EH (cell line): ENCODE results near the gene FBN3.
"Not testable (repeated sequence)": the region's sequence is repeated elsewhere in the genome, so short reads cannot be mapped to it uniquely, and the experiment has no call there.

Source experiments
- DNase-seq: peaks from one replicate; pipeline ENCODE4 v3.0.0-alpha.2; 2015; ENCODE audit warnings: low read depth

FBN3 gene

DNA sequence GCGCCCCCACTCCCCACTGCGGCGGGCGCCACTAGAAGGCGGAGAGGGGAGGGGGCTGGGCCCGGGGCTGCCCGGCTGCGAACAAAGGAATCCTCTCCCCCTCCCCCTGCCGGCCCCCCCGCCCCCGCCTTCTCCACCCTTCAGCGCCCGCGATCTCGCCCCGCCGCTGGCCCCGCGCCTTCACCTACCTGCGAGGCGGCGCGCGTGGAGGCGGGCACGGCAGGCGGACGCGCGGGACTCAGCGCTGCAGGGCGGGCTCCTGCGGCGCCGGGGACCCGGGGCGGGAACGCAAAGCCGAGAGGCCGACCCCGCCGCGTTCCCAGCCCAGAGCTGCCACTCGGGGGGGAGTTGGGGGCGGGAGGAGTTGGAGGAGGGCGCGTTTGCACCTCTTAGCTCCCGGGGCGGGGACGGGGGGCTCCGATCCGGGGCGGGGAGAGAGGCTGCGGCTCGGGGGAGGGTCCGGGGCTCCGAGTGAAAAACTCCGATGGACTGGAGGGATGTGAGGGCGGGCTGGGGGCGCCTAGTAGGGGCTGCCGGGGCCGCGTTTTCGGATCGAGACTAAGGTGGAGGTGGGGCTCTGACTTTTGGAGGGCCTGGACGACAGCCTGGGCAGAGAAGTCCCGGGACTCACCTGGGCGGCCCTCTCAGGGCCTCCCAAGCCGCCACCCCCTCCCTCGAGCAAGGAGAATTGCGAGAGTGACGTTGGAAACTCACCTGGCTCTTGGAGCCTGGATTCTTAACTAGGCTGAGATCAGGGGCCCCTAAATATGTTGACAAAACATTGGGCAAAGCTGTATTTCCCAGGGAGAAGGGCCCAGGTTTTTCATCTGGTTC, at the start of gene FBN3:
TSS of gene FBN3 (minus strand) at position 332 of the 834 bp plus-strand sequence. CDS start 2,112 bp downstream, outside the sequence.
- DNase-seq, result no peak

DNA sequence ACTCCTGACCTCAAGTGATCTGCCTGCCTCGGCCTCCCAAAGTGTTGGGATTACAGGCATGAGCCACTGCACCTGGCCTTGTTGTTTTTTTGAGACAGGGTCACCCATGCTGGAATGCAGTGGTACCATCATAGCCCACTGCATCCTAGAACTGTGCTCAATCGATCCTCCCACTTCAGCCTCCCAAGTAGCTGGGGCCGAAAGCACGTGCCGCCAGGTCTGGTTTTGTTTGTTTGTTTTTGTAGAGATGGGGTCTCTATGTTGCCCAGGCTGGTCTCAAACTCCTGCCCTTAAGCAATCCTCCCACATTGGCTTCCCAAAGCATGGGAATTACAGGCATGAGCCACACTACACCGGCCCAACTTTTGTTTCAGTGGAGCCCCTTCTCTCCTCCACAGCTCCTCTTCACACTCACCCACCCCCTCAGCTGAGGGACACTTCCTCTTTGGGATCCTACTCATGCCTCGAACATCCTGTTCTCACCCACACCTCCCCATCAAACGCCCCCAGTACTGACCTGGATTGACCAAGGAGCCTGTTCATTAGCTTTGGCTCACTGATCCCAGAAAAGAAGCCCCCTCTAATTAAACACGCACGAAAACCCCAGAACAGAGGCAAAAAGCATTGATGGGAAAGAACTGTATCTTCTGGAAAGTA, 47.0 kb upstream of the FBN3 start:
- DNase-seq, result no peak

DNA sequence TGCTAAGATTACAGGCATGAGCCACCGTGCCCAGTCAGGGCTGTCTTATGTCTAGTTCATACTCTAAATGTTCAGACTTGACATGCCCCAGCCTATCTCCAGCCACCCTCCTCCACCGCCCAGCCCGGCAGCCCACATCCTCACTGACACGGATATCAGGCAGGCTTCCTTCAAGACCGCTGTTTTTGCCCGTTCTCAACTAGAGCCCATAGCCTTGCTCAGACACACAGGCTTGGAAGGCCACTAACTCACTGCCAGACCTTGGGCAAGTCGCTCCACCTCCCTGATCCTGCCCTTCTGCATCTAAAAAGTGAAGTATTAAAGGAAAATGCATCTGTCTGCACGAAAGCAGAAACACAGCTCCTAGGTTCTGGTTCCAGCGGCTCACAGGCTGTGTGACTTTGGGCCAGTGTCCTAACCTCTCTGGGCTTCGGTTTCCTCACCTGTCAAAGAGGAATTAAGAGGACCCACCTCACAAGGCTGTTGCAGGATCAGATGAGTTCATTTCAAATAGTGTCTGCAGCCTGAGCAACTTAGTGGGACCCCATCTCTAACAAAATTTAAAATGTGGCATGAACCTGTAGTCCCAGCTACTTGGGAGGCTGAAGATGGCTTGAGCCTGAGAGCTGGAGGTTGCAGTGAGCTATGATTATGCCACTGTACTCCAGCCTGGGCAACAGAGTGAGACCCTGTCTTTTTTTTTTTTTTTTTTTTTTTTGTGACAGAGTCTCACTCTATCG, 45.3 kb upstream of the FBN3 start:
- DNase-seq, result no peak

DNA sequence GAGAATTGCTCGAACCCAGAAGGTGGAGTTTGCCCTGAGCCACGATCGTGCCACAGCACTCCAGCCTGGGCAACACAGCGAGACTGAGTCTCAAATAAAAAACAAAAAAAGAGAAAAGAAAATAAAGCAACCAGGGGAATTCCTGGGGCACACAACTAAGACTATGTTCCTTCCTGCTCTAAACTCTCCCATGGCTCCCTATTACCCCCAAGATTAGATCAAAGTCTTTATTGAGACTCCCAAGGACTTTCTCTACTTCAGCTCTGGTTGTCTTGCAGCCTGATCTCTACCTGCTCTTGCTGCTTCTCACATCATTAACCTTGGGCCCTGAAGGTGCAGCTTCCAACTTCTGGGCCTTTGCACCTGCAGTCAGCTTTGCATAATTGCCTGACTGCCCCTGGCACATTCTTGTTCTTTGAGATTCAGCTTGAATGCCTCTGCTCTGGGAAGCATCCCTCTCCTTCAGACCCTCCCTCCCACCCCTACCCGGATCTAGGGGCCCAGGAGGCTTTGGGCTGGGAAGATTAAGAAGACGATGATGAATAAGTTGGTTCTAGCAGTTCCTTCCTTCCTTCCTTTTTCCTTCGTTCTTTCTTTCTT, 42.9 kb upstream of the FBN3 start:
- DNase-seq, result no peak

DNA sequence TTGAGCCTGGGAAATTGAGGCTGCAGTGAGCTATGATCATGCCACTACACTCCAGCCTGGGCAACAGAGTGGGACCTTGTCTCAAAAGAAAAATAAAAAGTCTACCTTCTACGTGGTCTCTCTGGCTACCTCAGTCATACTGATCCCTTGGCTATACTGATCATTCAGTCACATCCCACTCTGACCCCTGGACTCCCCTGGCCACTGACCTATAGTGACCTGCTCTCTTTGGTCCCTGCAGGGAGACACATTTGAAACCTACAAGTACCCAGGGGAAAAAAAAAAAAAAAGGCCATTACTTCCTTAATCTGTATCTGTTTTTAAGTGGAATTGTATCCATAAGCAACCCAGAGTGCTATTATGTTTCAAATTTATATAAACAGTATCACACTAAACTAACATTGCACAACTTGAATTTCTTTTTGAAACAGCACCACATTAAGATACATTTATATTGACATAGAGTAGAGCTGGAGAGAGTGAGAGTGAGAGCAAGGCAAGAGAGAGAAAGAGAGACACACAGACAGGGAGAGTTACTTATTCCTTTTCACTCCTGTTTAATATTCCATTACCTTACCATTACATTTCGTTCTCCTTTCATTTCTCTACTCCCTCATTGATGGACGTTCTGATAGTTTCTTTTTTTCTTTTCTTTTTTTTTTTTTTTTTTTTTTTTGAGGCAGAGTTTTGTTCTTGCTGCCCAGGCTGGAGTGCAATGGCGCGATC, 36.1 kb upstream of the FBN3 start:
- no peak for DNase-seq

DNA sequence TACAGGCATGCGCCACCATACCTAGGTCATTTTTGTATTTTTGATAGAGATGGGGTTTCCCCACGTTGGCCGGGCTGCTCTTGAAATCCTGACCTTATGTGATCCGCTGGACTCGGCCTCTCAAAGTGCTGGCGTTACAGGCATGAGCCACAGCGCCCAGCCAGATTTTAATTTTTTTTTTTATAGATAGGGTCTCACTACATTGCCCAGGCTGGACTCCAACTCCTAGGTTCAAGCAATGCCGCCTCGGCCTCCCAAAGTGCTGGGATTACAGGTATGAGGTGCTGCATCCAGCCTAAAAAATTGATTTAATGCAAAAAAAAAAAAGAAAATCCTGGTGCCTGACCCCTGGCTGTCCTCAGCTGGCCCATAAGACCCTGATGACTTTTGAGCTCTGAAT, 34.9 kb upstream of the FBN3 start:
- DNase-seq, result no peak

DNA sequence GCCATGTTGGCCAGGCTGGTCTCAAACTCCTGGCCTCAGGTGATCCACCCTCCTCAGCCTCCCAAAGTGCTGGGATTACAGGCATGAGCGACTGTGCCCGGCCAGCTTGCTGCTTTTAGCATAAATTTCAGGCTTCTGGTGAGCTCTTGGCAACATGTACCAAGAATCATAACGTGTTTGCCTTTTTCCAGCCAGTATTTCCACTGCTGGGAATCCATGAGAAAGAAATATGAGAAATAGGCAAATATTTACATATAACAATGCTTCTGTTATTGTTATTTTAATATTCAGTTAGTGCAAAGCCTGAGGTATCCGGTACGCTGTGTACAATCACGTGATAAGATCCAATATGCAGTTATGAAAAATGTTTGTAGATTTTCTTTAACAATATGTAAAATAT, 30.6 kb upstream of the FBN3 start:
- no peak for DNase-seq

DNA sequence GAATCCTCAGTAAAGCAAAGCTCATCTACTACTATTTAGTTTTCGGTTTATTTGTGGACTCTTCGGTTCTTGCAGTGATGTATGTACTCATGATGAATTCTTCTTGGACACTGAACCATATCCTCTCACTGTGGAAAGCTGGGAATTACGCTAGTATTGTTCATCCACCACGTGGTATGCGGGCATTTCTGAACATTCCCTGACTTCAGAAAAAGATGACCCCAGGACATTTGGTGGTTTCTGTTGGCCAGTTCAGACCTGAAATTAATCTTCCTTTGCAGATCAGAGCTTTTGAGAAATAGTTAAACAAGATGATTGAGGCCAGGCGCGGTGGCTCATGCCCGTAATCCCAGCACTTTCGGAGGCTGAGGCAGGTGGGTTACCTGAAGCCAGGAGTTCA, 25.3 kb upstream of the FBN3 start:
- no peak for DNase-seq

DNA sequence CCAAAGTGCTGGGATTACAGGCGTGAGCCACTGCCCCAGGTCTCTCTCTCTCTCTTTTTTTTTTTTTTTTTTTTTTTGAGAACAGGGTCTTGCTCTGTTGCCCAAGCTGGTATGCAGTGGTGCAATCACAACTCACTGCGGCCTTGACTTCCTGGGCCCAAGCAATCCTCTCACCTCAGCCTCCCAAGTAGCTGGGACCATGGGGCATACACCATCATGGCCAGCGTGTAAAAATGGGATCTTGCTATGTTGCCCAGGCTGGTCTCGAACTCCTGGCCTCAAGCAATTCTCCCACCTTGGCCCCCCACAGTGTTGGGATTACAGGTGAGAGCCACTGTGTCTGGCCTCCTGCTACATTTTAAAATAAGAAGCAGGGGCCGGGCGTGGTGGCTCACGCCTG, 19.1 kb upstream of the FBN3 start:
- DNase-seq, result no peak

DNA sequence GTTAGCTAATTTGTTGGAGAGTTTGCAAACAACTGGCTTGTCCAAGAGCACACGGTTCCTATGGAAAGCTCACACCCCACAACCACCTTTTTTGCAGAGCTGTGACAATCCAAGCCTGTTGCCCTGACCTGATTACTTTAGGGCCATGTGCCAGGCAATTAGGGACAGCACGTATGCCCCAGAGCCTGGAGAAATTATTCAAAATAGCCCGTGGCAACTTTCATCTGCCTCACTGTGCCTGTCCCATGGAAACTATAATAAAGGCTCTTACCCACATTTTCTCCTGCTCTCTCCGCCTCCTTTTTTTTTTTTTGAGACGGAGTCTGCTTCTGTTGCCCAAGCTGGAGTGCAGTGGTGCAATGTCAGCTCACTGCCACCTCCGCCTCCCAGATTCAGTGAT, 18.6 kb upstream of the FBN3 start:
- no peak for DNase-seq

DNA sequence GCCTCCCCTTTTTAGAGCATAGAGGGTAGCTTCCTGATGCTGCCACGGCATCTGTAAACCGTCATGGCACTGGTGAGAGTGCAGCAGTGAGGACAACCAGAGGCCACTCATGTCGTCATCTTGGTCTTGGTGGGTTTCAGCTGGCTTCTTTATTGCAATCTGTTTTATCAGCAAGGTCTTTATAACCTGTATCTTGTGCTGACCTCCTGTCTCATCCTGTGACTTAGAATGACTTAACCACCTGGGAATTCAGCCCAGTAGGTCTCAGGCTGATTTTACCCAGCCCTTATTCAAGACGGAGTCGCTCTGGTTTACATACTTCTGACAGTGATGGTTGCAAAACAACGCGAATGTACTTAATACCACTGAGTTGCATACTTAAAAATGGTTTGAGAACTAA, 14.4 kb upstream of the FBN3 start:
- no peak for DNase-seq

DNA sequence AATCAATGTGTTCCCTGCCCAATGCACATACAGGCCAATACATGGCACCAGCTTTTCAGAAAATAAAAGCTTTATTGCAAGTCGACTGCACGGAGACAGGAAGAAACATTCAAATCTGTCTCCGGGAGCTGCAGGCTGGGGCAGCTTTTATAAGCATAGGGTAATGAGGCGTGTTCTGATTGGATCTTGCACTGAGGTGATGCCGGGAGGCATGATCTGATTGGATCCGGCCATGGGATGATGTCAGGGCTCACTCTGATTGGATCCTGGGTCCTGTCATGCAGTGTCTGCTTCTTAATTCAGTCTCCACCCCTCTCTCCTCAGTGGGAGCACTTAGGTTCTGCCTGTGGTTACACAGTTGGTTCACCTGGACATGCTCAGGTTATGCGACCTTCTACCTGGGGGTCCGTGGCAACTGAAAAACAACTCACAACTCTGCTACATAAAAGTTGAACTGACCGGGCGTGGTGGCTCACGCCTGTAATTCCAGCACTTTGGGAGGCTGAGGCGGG, 11.8 kb upstream of the FBN3 start:
- peak; percentile 42 for DNase-seq

DNA sequence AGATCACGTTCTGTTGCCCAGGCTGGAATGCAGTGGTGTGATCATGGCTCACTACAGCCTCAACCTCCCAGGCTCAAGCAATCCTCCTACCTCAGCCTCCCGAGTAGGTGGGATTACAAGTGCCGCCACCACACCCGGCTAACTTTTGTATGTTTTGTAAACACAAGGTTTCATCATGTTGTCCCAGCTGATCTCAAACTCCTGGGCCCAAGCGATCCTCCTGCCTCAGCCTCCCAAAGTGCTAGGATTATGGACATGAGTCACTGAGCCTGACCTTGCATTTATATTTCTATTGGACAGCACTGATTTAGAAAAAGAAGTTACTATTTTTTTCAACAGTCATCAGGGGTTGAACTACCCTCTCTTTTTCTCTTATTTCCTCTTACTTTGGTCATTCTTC, 9.9 kb upstream of the FBN3 start:
- DNase-seq, result not testable (repeated sequence)

DNA sequence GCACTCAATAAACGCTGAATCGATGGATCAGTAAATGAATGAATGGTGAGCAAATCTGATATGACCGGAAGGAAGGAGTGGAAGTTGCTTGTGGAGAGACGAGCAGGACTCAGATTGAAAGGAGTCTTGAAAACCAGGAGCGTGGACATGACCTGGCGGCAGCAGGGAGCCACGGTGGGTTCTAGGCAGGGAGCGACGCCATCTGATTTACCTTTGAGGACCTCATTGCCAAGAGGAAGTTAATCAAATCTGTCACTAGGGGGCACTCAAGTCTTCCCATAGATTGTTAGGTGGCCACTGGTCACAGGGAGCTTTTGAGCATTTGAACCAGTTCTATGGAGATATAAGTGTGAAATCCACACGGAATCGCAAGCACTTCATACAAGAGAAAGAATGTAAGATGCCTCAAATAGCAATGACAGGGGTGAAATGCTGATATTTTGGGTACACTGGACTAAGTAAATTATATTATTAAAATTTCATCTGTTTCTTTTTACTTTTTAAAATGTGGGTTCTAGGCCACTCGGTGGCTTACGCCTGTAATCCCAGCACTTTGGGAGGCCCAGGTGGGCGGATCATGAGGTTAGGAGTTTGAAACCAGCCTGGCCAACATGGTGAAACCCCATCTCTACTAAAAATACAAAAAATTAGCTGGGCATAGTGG, 9.2 kb upstream of the FBN3 start:
- peak; percentile 71 for DNase-seq

DNA sequence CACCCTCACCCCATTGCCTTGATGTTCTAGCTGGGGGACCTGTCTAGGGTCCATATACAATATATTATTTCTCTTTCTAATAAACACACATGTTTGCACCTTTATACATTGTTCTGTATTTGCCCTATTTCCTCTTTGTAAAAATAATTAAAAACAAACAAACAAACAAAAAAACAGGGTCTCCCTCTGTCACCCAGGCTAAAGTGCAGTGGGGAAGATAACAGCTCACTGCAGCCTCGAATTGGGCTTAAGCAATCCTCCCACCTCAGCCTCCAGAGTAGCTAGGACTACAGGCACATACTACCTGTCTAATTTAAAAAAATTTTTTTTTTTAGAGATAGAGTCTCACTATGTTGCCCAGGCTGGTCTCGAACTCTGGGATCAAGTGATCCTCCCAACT, 5.9 kb upstream of the FBN3 start:
- no peak for DNase-seq

DNA sequence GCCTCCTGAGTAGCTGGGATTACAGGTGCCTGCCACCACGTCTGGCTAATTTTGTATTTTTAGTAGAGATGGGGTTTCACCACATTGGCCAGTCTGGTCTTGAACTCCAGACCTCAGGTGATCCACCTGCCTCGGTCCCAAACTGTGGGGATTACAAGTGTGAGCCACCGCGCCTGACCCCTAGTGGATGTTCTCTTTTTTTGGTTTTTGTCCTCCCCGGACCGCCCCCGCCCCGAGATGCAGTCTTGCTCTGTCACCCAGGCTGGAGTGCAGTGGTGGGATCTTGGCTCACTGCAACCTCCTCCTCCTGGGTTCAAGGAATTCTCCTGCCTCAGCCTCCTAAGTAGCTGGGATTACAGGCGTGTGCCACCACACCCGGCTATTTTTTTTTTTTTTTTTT, 4.6 kb upstream of the FBN3 start:
- not testable (repeated sequence) for DNase-seq

DNA sequence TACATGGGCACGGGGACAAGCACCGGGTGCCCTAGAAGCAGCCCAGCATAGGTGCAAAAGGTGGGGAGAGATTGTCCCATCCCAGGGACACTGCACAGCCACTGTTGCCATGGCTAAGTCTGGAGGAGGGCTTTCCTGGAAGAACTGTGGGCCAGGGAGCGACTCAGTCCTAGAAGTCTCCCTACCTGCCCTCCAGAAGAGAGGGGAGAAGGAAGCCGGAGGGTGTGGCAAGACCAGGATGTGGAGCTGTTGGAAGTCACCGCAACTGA, 2.3 kb upstream of the FBN3 start:
- DNase-seq, result no peak

DNA sequence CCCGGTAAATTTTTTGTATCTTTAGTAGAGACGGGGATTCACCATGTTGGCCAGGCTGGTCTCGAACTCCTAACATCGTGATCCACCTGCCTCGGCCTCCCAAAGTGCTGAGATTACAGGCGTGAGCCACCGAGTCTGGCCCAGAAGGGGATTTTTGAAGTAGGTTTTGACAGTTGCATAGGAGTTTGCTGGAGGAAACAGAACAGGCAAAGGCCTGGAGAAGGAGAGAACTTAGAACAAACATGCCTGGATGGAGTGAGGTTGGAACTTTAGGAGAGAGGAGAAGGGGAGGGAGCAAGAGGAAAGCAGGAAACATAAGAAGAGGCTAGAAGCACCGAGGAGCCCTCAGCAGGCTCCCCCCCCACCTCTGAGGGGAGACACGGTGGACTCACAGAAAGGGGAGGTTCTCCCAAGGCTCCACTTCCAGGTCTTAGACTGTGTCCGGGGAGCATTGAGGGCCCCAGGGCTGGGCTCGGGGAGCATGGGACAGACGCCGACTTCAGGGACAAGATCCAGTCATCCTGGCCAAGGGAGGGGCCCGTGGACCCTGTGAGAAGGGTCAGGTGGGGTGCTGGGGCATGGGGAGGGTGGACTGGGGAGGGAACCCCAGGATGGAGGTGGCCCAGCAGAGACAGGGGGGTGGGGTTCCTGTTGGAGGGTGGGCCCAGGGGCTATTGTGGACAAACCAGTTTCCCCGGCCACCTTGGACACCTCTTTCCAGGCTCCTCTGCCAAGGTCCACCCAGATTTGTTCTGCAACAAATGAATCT, 1.8 kb upstream of the FBN3 start:
- no peak for DNase-seq

DNA sequence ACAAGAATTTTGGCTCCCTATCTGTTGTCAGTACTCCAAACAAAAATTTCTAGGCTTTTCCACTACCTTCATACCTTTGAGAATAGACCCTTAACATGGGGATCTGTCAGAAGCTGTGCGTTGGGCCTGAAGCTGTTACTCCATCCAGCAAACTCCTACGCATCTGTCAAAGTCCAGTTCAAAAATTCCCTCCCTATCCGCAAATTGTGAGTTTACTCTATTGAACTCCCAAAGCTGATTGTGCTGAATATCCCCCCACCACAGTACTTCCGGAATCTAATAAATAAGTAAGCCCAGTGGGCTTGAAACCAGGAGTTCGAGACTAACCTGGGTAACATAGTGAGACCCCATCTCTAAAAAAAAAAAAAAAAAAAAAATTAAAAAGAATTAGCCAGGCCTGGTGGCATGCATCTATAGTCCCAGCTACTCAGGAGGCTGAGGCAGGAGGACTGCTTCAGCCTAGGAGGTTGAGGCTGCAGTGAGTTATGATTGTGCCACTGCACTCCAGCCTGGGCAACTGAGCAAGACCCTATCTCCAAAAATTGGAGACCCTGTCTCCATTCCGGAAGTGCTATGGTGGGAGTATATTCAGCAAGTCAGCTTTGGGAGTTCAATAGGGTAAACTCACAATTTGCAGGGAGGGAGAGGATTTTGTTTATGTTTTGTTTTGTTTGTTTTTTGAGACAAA, 930 bp upstream of the FBN3 start:
- DNase-seq, result no peak
